ENCODE results near the gene KCNH2.

DNA sequence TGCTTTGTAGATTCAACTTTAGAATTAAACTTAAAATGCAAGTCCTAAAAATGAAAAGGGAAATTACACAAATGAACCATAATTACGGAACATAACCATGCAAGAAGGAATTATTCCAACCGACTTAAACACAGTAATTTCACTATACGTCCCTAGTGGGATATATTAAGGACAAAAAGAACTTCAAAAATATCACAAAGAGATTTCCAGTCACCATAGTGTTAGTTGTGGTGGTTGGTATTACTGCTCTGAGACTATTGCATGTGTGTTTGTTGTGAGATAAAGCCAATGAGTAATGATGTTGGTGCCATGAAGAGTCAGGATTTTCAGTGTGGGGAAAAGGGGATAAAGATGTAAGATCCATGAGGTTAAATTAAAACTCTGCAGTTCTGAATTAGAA, 49.6 kb downstream of the KCNH2 start:
- TF ChIP-seq, protein P1, sequence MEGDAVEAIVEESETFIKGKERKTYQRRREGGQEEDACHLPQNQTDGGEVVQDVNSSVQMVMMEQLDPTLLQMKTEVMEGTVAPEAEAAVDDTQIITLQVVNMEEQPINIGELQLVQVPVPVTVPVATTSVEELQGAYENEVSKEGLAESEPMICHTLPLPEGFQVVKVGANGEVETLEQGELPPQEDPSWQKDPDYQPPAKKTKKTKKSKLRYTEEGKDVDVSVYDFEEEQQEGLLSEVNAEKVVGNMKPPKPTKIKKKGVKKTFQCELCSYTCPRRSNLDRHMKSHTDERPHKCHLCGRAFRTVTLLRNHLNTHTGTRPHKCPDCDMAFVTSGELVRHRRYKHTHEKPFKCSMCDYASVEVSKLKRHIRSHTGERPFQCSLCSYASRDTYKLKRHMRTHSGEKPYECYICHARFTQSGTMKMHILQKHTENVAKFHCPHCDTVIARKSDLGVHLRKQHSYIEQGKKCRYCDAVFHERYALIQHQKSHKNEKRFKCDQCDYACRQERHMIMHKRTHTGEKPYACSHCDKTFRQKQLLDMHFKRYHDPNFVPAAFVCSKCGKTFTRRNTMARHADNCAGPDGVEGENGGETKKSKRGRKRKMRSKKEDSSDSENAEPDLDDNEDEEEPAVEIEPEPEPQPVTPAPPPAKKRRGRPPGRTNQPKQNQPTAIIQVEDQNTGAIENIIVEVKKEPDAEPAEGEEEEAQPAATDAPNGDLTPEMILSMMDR (IDR thresholded peaks at IDR 0.05; ENCODE audit: poor library complexity), result no peak
- no peak for TF ChIP-seq EZH2 (IDR thresholded peaks at IDR 0.05; ENCODE audit: borderline replicate concordance)

All from hepatocyte (in vitro differentiated cells).